GM21528 (cell line): ENCODE data around the gene TRIO.
A peak's percentile ranks its signal among the peaks of the same experiment; 100 is the strongest.

Source experiments
- ATAC-seq: cut with Tn5 transposase; IDR thresholded peaks from one replicate; pipeline ENCODE4 v1.9.1; 2021; ENCODE audit warnings: mild to moderate bottlenecking, moderate library complexity; ENCODE audit not compliant: unreplicated experiment, low FRiP score

Gene TRIO

GRCh38 chr5:14397717-14398116, 254.6 kb downstream of the TRIO start:
- no peak for ATAC-seq

GRCh38 chr5:14399054-14399692, 256.0 kb downstream of the TRIO start:
- no peak for ATAC-seq

GRCh38 chr5:14400085-14400484, 256.9 kb downstream of the TRIO start:
- ATAC-seq = no peak

- no peak for ATAC-seq
These were observed 257.5 kb downstream of the TRIO start for GRCh38 chr5:14400611-14401010.

GRCh38 chr5:14401639-14402038, 258.5 kb downstream of the TRIO start:
- no peak for ATAC-seq

GRCh38 chr5:14402424-14402823, 259.3 kb downstream of the TRIO start:
- no peak for ATAC-seq

GRCh38 chr5:14404780-14405179, 261.6 kb downstream of the TRIO start:
- no peak for ATAC-seq

GRCh38 chr5:14405267-14405666, 262.1 kb downstream of the TRIO start:
- ATAC-seq = no peak

GRCh38 chr5:14405706-14406553, 262.8 kb downstream of the TRIO start:
- no peak for ATAC-seq

GRCh38 chr5:14406554-14406849, 263.4 kb downstream of the TRIO start:
- ATAC-seq = no peak

- ATAC-seq = no peak
These were observed 263.9 kb downstream of the TRIO start for GRCh38 chr5:14407051-14407450.

- ATAC-seq = no peak
These were observed 264.6 kb downstream of the TRIO start for GRCh38 chr5:14407746-14408175.

GRCh38 chr5:14408969-14409586, 265.9 kb downstream of the TRIO start:
- no peak for ATAC-seq

- no peak for ATAC-seq
These were observed 266.9 kb downstream of the TRIO start for GRCh38 chr5:14410068-14410393.

GRCh38 chr5:14410394-14411201, 267.5 kb downstream of the TRIO start:
- ATAC-seq = no peak

- ATAC-seq = no peak
These were observed 268.1 kb downstream of the TRIO start for GRCh38 chr5:14411216-14411615.

GRCh38 chr5:14413331-14413750, 270.2 kb downstream of the TRIO start:
- no peak for ATAC-seq

- no peak for ATAC-seq
These were observed 270.9 kb downstream of the TRIO start for GRCh38 chr5:14414007-14414406.

GRCh38 chr5:14414656-14415023, 271.5 kb downstream of the TRIO start:
- ATAC-seq = no peak

GRCh38 chr5:14415024-14415697, 272.0 kb downstream of the TRIO start:
- ATAC-seq = peak; percentile 70

- ATAC-seq = no peak
These were observed 272.5 kb downstream of the TRIO start for GRCh38 chr5:14415698-14416074.
